Activated naive CD8-positive, alpha-beta T cell treated with anti-CD3 and anti-CD28 coated beads, Interleukin-2, amount 50 U/mL, for 16 hours (primary cell): Measurements from ENCODE around the gene SLC38A4.
"Not testable (repeated sequence)": the region's sequence is repeated elsewhere in the genome, so short reads cannot be mapped to it uniquely, and the experiment has no call there.

Experiments
- DNase-seq: peaks from one replicate; pipeline ENCODE4 v3.0.0-alpha.2; 2020; ENCODE audit warnings: low read depth, low spot score

The SLC38A4 gene, protein sequence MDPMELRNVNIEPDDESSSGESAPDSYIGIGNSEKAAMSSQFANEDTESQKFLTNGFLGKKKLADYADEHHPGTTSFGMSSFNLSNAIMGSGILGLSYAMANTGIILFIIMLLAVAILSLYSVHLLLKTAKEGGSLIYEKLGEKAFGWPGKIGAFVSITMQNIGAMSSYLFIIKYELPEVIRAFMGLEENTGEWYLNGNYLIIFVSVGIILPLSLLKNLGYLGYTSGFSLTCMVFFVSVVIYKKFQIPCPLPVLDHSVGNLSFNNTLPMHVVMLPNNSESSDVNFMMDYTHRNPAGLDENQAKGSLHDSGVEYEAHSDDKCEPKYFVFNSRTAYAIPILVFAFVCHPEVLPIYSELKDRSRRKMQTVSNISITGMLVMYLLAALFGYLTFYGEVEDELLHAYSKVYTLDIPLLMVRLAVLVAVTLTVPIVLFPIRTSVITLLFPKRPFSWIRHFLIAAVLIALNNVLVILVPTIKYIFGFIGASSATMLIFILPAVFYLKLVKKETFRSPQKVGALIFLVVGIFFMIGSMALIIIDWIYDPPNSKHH

DNA sequence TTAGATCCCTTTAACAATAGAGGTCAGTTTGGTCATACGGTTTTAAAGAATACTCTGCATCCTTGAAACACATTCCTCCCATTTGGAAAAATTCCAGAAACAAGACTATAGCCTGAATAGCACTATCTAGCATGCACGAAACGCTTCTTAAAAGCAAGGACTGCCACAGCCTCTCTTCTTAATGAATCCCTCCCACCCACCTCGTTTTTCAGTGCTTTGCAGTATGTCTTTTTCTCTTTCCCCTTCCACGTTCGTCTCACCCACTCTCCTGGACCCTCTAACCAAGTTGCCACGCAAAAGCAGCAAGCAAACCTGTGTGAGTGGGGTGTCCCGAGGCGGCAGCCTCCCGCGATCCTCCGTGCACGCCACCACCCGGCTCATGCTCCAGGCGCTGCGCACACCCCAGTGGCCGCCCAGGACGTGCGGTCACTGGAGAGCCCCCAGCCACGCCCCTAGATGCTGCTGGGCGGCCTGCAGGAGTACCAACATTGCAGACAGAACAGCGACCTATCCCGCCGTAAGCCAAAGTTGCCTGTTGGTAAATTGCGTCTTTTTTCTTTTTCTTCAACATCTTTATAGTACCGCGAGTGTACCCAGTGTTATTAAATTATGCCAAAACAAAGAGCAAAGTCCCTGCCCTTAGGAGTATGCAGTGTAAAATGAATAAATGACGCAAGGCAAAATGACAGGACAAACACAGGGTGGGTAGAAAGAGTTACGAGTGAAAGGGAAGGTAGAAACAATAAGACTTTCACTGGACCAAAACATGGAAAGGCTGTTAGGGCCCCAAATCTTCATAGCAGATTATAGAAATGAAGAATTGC is at the start of gene SLC38A4:
SLC38A4 (minus strand) TSS at position 407 of the 824 bp plus-strand sequence. CDS start 32,926 bp downstream, outside the sequence.
- no peak for DNase-seq

DNA sequence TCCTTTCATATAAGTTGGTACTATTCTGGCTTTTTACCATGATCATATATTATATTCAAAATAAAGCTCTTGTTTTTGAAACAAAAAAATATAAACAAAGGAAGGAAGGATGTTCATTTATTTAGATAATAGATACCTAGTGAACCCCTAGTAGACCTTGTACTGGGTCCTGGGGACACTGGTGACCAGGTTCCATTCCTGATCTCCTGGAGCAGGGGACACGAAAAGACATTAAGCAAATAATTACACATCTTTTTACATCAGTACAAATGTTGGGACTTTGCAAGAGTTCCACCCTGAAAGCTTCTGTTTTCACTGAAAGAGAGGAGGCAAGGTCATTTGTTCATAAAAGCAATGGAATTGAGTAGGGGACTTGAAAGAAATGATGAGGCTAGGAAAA is 49.3 kb upstream of the SLC38A4 start:
- DNase-seq, result no peak

DNA sequence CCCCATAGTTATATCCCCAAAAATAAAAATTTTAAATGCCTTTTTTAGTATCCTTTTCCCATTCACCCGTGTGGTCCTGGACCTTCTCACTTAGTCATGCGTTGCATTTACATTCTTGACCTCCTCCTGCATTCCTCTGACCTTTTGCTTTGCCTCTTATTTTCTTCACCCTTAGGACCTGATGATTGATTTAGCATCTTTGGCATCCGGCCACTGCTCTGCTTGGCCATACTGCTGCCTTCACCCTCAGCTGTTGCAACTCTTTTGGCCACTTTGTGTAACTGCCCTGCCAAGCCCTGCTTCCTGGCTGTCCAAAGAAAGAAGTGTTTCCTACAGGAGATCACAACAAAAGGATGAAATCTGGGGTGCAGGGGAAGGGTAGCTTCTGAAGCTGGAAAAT is 48.8 kb upstream of the SLC38A4 start:
- no peak for DNase-seq

GRCh38 chr12:46872135-46872534 is 46.3 kb upstream of the SLC38A4 start:
- no peak for DNase-seq

DNA sequence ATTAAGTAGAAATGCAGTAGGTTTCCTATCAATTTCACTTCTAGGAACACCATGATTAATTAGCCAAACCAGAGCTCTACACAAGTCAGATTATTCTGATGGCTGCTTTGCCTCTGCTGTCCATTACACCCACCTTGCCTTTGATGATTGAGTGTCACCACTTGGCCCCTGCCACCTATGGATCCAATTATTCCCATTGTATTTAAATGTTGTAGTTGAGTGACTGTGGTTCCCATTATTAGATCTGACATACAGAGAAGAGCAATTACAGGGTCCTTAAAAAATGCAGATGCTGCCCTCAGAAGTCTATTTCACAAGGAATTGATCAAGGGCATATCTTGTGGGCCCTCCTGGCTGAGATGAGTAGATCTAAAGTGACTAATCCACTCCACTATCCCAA is 39.5 kb upstream of the SLC38A4 start:
- DNase-seq, result no peak

DNA sequence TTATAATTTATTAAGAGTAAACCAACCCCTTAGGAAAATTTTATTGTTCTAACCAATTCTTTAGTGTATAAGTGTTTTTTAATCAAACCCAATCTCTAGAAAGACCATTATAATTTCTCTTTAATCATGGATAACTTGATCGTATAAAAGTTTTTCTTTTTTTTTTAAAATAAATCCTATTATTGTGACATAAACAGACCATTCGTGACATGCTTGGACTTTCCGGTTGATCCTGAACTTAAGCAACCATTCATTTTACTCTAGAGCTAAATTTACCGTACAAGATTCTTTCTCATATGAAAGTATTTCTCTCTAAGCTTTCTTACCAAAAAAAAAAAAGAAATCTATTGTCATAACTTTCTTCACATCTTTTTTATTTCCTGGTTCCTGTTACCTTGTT is 32.6 kb upstream of the SLC38A4 start:
- no peak for DNase-seq

- no peak for DNase-seq
These were observed 31.7 kb upstream of the SLC38A4 start for GRCh38 chr12:46857486-46857885.

GRCh38 chr12:46855760-46856159 is 30.0 kb upstream of the SLC38A4 start:
- no peak for DNase-seq

DNA sequence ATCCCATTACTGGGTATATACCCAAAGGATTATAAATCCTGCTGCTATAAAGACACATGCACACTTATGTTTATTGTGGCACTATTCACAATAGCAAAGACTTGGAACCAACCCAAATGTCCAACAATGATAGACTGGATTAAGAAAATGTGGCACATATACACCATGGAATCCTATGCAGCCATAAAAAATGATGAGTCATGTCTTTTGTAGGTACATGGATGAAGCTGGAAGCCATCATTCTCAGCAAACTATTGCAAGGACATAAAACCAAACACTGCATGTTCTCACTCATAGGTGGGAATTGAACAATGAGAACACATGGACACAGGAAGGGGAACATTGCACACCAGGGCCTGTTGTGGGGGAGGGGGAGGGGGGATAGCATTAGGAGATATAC is 28.4 kb upstream of the SLC38A4 start:
- DNase-seq, result not testable (repeated sequence)

- DNase-seq, result not testable (repeated sequence)
These were observed 23.0 kb upstream of the SLC38A4 start for GRCh38 chr12:46848792-46849191.

GRCh38 chr12:46847001-46847400 is 21.2 kb upstream of the SLC38A4 start:
- no peak for DNase-seq

DNA sequence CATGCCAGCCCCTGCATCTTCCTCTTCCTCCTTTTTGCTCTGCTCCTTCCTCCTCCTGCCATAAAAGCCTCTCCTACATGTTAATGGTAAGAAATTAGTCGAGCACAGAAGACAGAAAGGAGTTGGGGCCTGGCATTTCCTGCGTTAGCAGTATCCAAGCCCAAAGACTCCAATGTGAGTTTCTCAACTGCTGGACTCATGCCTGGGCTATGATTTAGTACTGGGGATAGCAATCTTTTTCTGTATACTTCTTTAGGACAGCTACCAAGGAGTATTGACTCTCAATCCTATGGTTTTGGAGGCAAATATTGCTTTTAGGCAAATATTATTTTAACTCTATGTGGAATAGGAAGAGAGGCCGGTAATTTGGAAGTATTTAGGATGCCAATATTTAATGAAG is 18.0 kb upstream of the SLC38A4 start:
- DNase-seq, result no peak

GRCh38 chr12:46841891-46842290 is 16.1 kb upstream of the SLC38A4 start:
- no peak for DNase-seq

DNA sequence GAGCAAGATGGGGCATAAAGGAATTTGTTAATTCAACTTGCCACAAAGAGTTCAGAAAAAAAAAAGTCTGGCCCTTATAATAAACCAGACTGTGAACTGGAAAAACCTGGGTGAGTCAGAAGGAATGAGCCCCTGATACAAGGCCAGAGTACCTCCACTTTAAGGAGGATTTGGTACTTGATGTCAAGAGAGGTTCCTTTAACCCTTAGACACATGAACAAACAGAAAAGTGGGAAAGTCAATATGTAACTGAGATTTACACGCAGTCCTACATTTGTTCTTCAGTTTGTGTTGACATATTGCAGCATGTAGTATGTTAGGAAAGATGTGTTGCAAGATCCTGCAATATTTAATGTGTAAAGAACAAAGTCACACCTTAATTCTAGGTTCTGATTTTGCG is 14.2 kb upstream of the SLC38A4 start:
- no peak for DNase-seq

- no peak for DNase-seq
These were observed 13.4 kb upstream of the SLC38A4 start for GRCh38 chr12:46839232-46839631.

GRCh38 chr12:46835785-46836184 is 10.0 kb upstream of the SLC38A4 start:
- no peak for DNase-seq

GRCh38 chr12:46832130-46832704 is 6.4 kb upstream of the SLC38A4 start:
- DNase-seq, result no peak

DNA sequence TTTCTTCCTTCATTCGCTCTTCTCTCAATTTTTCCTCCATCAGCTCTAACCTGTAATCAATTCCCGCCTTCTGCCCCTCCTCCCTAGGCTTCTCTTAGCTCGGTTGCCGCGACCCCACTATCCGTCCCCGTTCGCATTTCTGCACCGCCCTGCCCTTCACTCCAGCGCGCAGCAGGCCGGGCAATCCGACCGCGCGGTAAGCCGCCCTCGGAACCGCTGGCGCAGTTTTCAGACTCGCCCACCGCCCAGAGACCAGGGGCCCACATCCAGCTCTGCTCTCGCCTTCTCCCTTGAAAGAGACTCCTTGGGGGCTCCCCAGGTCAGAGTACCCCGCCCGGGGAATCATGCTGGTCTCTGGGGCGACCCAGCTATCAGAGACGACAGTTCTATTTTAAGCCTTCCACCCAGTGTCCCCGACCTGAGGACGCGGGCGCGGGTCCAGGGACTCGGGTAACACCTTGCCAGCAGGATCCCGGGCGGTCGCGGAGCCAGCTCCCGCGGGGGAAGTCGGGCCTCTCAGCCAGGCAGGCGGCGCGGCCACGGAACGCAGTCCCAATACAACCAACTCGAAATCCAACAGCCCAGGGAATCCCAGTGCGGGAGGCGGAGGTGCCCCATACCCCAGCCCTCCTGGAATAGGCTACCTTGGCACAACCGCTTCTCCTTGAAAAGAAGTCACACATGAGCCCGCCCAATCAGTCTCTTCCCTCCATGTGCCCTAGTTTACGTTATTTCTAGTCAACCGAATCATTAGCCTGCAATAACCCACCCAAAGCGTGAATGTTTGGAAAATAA is 5.7 kb upstream of the SLC38A4 start:
- no peak for DNase-seq

DNA sequence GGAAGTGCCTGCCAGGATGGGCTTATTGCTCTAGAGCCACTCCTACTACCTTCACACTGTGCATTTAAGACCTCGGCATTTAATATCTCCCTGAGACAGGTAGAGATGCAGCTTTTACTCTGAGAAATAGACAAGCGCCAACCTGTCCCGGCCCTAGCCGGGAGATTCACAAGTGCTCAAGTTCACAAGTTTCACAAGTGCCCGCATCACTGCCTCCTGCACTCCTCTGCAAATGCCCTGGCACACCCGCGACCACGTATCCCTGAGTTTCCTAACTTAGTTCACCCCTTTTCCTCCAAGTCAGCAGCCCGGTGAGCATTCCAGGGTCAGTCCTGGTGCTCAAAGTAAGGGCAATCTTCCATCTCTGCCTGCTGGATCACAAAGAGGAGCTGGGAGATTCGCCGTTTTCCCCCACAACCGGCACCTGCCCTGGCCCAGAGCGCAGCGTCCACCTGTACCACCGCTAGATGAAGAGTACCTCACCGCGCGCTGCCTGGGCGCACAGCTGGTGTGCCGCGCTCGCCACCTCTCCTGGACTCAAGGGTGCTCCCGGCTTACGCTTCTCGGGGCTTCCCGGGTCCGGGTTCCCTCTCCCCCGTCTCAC is 5.0 kb upstream of the SLC38A4 start:
- DNase-seq, result no peak

DNA sequence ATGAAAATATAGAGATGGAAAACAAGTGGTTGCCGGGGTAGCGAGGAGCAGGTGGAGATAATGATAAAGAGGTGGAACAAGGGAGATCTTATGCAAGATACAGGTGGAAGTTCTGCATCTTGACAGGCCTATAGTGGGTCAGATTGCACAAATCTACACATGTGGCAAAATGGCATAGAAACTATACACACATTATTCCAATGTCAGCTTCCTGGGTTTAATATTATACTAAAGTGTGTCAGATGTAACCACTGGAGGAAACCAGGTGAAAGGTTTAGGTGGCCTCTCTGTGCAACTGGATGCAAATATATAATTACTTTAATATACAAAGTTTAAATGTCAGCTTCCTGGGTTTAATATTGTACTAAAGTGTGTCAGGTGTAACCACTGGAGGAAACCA is 1.1 kb downstream of the SLC38A4 start:
- DNase-seq, result no peak

DNA sequence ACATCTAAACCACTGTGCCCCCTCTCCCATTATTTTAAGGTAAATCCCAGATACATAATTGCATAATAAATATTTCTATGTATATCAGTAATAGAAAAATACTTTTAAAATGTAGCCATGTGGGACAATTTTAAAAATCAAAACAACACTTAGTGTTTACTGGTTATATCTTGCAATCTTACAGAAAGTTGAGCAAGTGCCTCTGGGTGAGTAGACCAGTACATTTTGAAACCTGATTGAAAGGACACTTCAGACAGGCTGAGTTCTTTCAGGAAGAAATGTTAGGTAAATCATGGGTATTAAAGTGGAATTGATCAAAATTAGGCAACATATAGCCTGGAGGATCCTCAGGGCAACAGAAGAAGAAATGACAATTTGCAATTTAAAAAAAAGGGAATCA is 7.2 kb downstream of the SLC38A4 start:
- DNase-seq, result no peak
